Omental fat pad (tissue), 4 donors: Measurements from ENCODE around the gene ZNF415. TPM values are rescaled to one million over a fixed set of nuclear protein-coding genes. Genes with fewer than 3 reads are reported as not detected.
"Not testable (repeated sequence)": the region's sequence is repeated elsewhere in the genome, so short reads cannot be mapped to it uniquely, and the experiment has no call there.

ENCODE experiments used
- ATAC-seq: fragments of 150-250 bp; one replicate; pipeline ENCODE4 v1.9.1; 2016; ENCODE audit warnings: mild to moderate bottlenecking, moderate library complexity; ENCODE audit not compliant: low FRiP score
- DNase-seq: peaks from one replicate; pipeline ENCODE4 v3.0.0-alpha.2; 2019; ENCODE audit warnings: low spot score
- CTCF ChIP-seq, 3 donors: fragments of 450-650 bp; IDR thresholded peaks; one replicate each; pipeline ENCODE4 v1.5.1; 2016 to 2017; ENCODE audit warnings: antibody characterized with exemption in 3 of 3, mild to moderate bottlenecking in 3 of 3, moderate library complexity in 2 of 3
- total RNA-seq, 4 donors: library from RNA; depleted of rRNA; stranded (reverse); fragments of >200 nt; gene quantifications; one replicate each; pipeline ENCODE4 v1.1.0, GENCODE V29; 2016

Gene ZNF415
- total RNA-seq, 4 donors from 2014 or later: 4.2 to 12.6 (median 10.3) TPM

- no peak for TF ChIP-seq CTCF (IDR thresholded peaks at IDR 0.05)
- DNase-seq (no peak), ATAC-seq (no peak)
Observed at GRCh38 chr19:53102756-53103233, 29.9 kb downstream of the ZNF415 start.

DNA sequence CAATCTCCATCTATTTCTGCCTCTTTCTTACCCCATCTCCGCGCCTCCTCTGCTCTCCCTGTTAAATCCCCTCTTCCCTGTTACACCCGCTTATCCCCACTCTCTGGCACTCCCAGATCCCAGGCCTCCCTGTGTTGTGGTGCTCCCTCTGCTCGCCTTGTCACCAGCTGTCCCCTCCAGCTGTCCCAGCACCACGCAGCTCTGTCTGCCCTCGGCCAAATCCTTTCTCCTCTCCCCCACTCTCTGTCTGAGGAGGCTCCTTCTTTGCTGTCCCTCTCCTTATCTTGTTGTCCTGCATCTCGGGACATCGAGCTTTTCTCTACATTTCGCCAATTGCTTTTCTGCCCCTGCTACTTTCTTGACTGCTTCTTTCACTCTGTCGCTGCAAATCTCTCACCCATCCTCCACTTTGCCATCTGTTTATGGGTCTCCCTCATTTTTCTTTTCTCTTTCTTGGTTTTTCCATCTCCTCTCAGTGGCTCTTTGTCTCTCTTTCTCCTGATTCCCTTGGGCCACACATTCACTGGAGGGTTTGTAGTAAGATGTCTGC, 30.4 kb downstream of the ZNF415 start:
- no peak for ATAC-seq
- TF ChIP-seq CTCF (IDR thresholded peaks at IDR 0.05): no peak

GRCh38 chr19:53101518-53101917, 31.2 kb downstream of the ZNF415 start:
- ATAC-seq (no peak), DNase-seq (no peak)
- no peak for TF ChIP-seq CTCF (IDR thresholded peaks at IDR 0.05)

More for the DNA sequence above, 30.4 kb downstream of the ZNF415 start:
- DNase-seq: no peak

DNA sequence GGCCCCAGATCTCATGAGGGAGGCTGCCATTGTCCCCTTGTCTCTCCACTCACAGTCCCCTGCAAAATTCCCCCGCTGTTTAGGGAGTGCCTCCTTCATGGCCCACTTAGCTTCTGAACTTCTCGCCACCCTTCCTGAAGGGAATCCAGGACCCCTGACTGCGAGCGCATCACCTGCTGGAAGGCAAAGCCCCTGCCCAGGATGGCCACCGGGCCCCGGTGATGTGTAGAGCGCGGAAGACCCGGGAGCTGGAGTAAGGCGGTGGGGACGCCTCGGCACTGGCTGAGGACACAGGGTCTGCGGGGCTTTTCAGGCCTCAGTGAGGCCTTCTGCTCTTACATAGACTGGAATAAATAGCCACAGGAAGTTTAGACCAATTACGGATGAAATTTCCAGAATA, 34.1 kb downstream of the ZNF415 start:
- not testable (repeated sequence) for ATAC-seq

GRCh38 chr19:53096982-53097690, 35.6 kb downstream of the ZNF415 start:
- not testable (repeated sequence) for DNase-seq, ATAC-seq

More for the DNA sequence above, 34.1 kb downstream of the ZNF415 start:
- not testable (repeated sequence) for DNase-seq

- not testable (repeated sequence) for DNase-seq, ATAC-seq
Observed at GRCh38 chr19:53096579-53096978, 36.1 kb downstream of the ZNF415 start.

- ATAC-seq (no peak), DNase-seq (no peak)
- no peak for TF ChIP-seq CTCF (IDR thresholded peaks at IDR 0.05)
Observed at GRCh38 chr19:53094754-53095575, 37.7 kb downstream of the ZNF415 start.

- no peak for TF ChIP-seq CTCF (IDR thresholded peaks at IDR 0.05)
- DNase-seq (no peak), ATAC-seq (no peak)
Observed at GRCh38 chr19:53092723-53093122, 40.0 kb downstream of the ZNF415 start.
